Thyroid gland (tissue), 4 donors: ENCODE results near the gene EFCAB6. TPM values are rescaled to one million over a fixed set of nuclear protein-coding genes. Genes with fewer than 3 reads are reported as not detected.

Experiments
- DNase-seq, 2 donors: peaks; one replicate each; pipeline ENCODE4 v3.0.0-alpha.2; 2019
- H3K27ac ChIP-seq, 3 donors: fragments of 200-600 bp; sonication (generic); 1 replicate in 2 of 3; 2 replicates in 1 of 3; pipeline ENCODE4 v1.5.1; 2016 to 2019; ENCODE audit warnings: mild to moderate bottlenecking in 1 of 3, moderate library complexity in 1 of 3
- H3K27me3 ChIP-seq: fragments of 200-600 bp; sonication (generic); one replicate; pipeline ENCODE4 v1.5.1; 2019
- H3K36me3 ChIP-seq, 2 donors: fragments of 200-600 bp; sonication (generic); one replicate each; pipeline ENCODE4 v1.5.1; 2016 to 2019
- H3K4me1 ChIP-seq, 2 donors: fragments of 200-600 bp; sonication (generic); one replicate each; pipeline ENCODE4 v1.5.1; 2017 to 2019
- H3K4me3 ChIP-seq, 3 donors: fragments of 200-600 bp; sonication (generic); replicated peaks in 1 of 3; 1 replicate in 2 of 3; 2 replicates in 1 of 3; pipeline ENCODE4 v1.5.1; 2016; ENCODE audit warnings: mild to moderate bottlenecking in 1 of 3
- H3K9me3 ChIP-seq: fragments of 200-600 bp; sonication (generic); one replicate; pipeline ENCODE4 v1.5.1; 2017
- POLR2A ChIP-seq, 2 donors: fragments of 450-650 bp; IDR thresholded peaks; one replicate each; pipeline ENCODE4 v1.6.1; 2017; ENCODE audit warnings: antibody characterized with exemption in 2 of 2, mild to moderate bottlenecking in 2 of 2, moderate library complexity in 1 of 2
- WGBS, 2 donors: methylation state at CpG; one replicate each; pipeline ENCODE4 v1.1.5; 2017; 5-methylcytosine and 5-hydroxymethylcytosine counted together
- intact Hi-C: fragments of 100-400 bp; cut with DNase I; formaldehyde crosslinking; loops from one replicate; pipeline ENCODE4 v1.15.1; 2023
- total RNA-seq, 4 donors: library from RNA; depleted of rRNA; stranded (reverse); fragments of >200 nt; gene quantifications; one replicate each; pipeline ENCODE4 v1.2.3, GENCODE V29; 2016
- TF ChIP-seq, protein P1 (sequence below), 6 experiments: fragments of 200-600 bp in 3 of 6; fragments of 450-650 bp in 3 of 6; sonication (generic) in 3 of 6; IDR thresholded peaks; one replicate each; pipeline ENCODE4 v1.5.1; 2016 to 2019; ENCODE audit warnings: antibody characterized with exemption in 6 of 6, mild to moderate bottlenecking in 2 of 6, inconsistent platforms in 1 of 6, moderate library complexity in 1 of 6

Gene EFCAB6
- total RNA-seq, 4 donors from 2014 or later = 10.9 to 26.1 (median 14.1) TPM

DNA sequence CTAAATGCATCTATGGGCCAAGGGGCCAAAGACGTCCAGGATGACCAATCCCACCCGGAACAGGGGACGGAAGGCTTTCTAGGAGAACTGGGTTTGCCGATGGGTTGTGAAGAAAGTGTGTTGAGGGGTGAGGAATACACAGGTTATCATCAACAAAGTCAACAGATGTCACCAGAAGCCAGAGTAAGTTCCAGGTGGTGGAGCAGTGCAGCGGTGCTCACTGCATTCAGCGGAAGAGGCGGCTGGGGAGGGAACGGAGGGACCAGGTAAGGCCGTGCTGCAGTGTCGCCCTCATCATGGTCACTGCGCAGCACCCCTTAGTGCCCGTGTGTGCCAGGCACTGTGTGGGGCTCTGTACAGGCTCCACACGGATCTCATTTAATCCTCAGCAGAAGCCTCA lies 176.0 kb downstream of the EFCAB6 start:
- no peak for DNase-seq
- 92 to 96% methylated on average over 13 of the region's 13 CpGs for WGBS, 2 donors
- Histone ChIP-seq H3K36me3 (no peaks in the 10 kb centered on the region), H3K27me3 (no peaks in the 10 kb centered on the region), H3K4me1 (no peaks in the 10 kb centered on the region), H3K4me3 (no peak overlapping the region), H3K27ac (no peak overlapping the region), H3K9me3 (no peaks in the 10 kb centered on the region)
- intact Hi-C loops = no loop called here
- TF ChIP-seq POLR2A (IDR thresholded peaks at IDR 0.05) = no peak
- TF ChIP-seq, protein P1, sequence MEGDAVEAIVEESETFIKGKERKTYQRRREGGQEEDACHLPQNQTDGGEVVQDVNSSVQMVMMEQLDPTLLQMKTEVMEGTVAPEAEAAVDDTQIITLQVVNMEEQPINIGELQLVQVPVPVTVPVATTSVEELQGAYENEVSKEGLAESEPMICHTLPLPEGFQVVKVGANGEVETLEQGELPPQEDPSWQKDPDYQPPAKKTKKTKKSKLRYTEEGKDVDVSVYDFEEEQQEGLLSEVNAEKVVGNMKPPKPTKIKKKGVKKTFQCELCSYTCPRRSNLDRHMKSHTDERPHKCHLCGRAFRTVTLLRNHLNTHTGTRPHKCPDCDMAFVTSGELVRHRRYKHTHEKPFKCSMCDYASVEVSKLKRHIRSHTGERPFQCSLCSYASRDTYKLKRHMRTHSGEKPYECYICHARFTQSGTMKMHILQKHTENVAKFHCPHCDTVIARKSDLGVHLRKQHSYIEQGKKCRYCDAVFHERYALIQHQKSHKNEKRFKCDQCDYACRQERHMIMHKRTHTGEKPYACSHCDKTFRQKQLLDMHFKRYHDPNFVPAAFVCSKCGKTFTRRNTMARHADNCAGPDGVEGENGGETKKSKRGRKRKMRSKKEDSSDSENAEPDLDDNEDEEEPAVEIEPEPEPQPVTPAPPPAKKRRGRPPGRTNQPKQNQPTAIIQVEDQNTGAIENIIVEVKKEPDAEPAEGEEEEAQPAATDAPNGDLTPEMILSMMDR (IDR thresholded peaks at IDR 0.05) = no peak

DNA sequence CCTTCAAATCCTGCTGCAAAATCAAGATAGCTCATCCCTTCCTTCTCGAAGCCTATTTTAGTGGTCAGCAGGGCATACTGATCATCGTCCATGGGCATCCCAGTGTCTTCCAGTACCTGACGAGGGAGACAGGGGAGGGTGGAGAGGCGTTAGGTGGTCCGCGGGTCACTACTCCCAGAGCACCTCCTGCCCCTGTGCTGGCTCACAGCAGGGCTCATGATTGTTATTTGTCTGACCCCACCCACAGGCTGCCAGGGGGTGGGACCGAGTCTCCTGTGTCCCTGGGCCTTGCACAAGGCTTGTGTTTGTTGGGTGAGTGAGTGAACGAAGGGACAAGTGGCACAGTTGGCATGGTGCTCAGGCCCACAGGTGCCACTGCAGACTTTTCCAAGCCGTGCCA lies 177.0 kb downstream of the EFCAB6 start:
- Histone ChIP-seq H3K27ac (no peak overlapping the region), H3K27me3 (no peaks in the 10 kb centered on the region), H3K36me3 (no peaks in the 10 kb centered on the region), H3K4me3 (no peak overlapping the region), H3K4me1 (no peaks in the 10 kb centered on the region), H3K9me3 (no peaks in the 10 kb centered on the region)
- DNase-seq = no peak
- intact Hi-C loops = no loop called here
- 73 to 83% methylated on average over 3 to 9 of the region's 9 CpGs for WGBS, 2 donors
- TF ChIP-seq POLR2A (IDR thresholded peaks at IDR 0.05) = no peak
- TF ChIP-seq, protein P1 (IDR thresholded peaks at IDR 0.05) = no peak

DNA sequence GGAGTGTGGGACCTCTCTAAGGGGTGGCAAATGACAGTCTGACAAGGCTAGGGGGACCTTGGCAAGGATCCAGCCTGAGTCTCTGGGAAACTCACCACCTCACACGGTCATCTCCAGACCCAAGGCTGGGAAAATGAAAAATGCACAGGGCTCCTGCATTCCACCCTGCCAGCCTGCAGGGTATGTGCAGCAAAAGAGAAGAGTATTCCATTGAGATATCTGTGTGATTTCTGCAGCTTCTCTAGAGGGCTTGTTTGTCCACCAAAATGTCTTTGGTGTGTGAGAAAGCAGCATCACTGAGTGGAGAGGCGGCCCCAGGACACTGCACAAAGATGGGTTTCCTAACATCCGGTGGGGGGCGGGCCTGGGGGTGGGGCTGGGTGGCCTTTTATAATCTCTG lies 177.8 kb downstream of the EFCAB6 start:
- TF ChIP-seq, protein P1 (IDR thresholded peaks at IDR 0.05) = no peak
- no peak for TF ChIP-seq POLR2A (IDR thresholded peaks at IDR 0.05)
- DNase-seq = no peak
- Histone ChIP-seq H3K4me1 (no peaks in the 10 kb centered on the region), H3K9me3 (no peaks in the 10 kb centered on the region), H3K36me3 (no peaks in the 10 kb centered on the region), H3K4me3 (no peak overlapping the region), H3K27me3 (no peaks in the 10 kb centered on the region), H3K27ac (no peak overlapping the region)
- intact Hi-C loops = no loop called here
- 58 to 82% methylated on average over 3 to 4 of the region's 4 CpGs for WGBS, 2 donors

DNA sequence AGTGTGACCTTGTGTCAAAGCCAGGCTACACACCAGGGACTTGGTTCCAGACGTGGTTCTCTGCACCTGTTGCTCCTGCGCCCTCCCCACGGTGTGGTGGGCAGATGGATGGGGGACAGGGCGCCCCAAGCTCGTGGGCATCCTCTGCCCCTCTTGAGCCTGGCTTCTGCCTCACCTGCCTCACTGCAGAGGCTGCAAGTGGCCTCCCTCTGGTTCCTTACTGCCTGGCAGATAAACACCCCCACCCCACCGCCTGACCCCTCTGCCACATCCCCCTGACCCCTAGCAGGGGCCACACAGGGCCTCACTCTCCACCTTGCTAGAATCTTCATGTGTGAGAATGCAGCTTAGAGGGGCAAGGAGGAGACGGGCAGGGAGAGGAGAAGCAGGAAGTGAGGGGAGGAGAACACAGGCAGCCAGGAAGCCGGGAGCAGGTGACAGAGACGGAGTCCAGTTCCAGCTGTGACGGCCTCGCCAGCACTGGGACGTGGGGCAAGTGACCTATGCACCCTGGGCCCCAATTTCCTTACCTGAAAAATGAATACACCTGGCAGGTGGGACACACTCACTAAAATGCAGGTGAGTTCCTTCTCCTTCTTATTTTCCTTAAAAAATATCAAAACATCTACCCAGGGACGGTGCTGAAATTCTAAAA lies 178.3 kb downstream of the EFCAB6 start:
- H3K27ac ChIP-seq = no peak overlapping the region
- 79 to 84% methylated on average over 13 of the region's 13 CpGs for WGBS, 2 donors
- no peak for DNase-seq
- no peaks in the 10 kb centered on the region for H3K9me3 ChIP-seq
- no peak overlapping the region for H3K4me3 ChIP-seq
- no peaks in the 10 kb centered on the region for H3K36me3 ChIP-seq
- intact Hi-C loops = no loop called here
- TF ChIP-seq, protein P1 (IDR thresholded peaks at IDR 0.05) = no peak
- no peak for TF ChIP-seq POLR2A (IDR thresholded peaks at IDR 0.05)
- H3K27me3 ChIP-seq = no peaks in the 10 kb centered on the region
- no peaks in the 10 kb centered on the region for H3K4me1 ChIP-seq

DNA sequence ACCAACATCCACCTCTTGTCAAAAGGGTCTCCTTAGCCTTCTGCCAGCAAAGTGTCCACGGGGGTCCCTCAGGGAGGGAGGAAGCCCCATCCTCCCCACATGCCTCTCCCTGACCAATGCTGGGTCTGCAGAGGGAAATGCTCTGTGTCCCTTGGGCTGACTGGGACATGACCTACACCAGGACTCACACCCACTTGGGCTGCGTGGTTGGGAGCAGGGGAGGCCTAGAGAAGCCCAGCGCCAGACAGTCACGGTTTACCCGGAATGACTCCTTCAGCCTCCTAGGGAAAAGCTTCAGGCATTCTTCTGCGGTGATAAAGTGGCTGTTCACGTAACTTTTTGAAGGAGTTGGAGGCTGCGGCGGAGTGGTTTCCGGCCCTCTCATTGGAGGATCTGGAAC lies 180.3 kb downstream of the EFCAB6 start:
- no peak for DNase-seq
- no peak for TF ChIP-seq POLR2A (IDR thresholded peaks at IDR 0.05)
- TF ChIP-seq, protein P1 (IDR thresholded peaks at IDR 0.05) = no peak
- H3K4me3 ChIP-seq = no peak overlapping the region
- H3K36me3 ChIP-seq = no peaks in the 10 kb centered on the region
- H3K27ac ChIP-seq = no peak overlapping the region
- intact Hi-C loops = no loop called here
- 94 to 95% methylated on average over 9 to 10 of the region's 10 CpGs for WGBS, 2 donors
- H3K27me3 ChIP-seq = no peaks in the 10 kb centered on the region
- no peaks in the 10 kb centered on the region for H3K4me1 ChIP-seq
- H3K9me3 ChIP-seq = no peaks in the 10 kb centered on the region
